ENCODE results near the gene ZNF609. TPM values are rescaled to one million over a fixed set of nuclear protein-coding genes. Genes with fewer than 3 reads are reported as not detected.

The ZNF609 gene
- total RNA-seq, 1 donor from 2014 or later: 16.0 TPM

- Histone ChIP-seq H3K9me3 (no peaks in the 10 kb centered on the region), H3K27me3 (no peaks in the 10 kb centered on the region), H3K27ac (no peak overlapping the region), H3K36me3 (peaks cover 13 to 29% of the 10 kb centered on the region in 2 donors), H3K4me3 (no peak overlapping the region), H3K4me1 (peaks cover 4 to 6% of the 10 kb centered on the region in 2 donors)
- TF ChIP-seq CTCF (IDR thresholded peaks at IDR 0.05): no peak
- intact Hi-C loops (cut with DNase I): no loop called here
- DNase-seq (ENCODE audit: low spot score in 2 of 2): no peak
Measured at GRCh38 chr15:64500695-64501395, 40.5 kb downstream of the ZNF609 start.

- H3K4me1 ChIP-seq: peaks cover 4 to 6% of the 10 kb centered on the region in 2 donors
- no peak overlapping the region for H3K4me3 ChIP-seq
- TF ChIP-seq CTCF (IDR thresholded peaks at IDR 0.05): no peak
- H3K27me3 ChIP-seq: no peaks in the 10 kb centered on the region
- no peak overlapping the region for H3K27ac ChIP-seq
- DNase-seq (ENCODE audit: low spot score in 2 of 2): no peak
- peaks cover 13 to 29% of the 10 kb centered on the region in 2 donors for H3K36me3 ChIP-seq
- intact Hi-C loops (cut with DNase I): no loop called here
- H3K9me3 ChIP-seq: no peaks in the 10 kb centered on the region
Measured at GRCh38 chr15:64501396-64501715, 41.0 kb downstream of the ZNF609 start.

GRCh38 chr15:64502151-64502550 is 41.8 kb downstream of the ZNF609 start:
- Histone ChIP-seq H3K4me3 (no peak overlapping the region), H3K4me1 (peaks cover 4 to 6% of the 10 kb centered on the region in 2 donors), H3K27ac (no peak overlapping the region), H3K36me3 (peaks cover 13 to 29% of the 10 kb centered on the region in 2 donors), H3K9me3 (no peaks in the 10 kb centered on the region), H3K27me3 (no peaks in the 10 kb centered on the region)
- no peak for TF ChIP-seq CTCF (IDR thresholded peaks at IDR 0.05)
- no peak for DNase-seq (ENCODE audit: low spot score in 2 of 2)
- intact Hi-C loops (cut with DNase I): no loop called here

- H3K4me3 ChIP-seq: no peak overlapping the region
- H3K27ac ChIP-seq: no peak overlapping the region
- no peaks in the 10 kb centered on the region for H3K9me3 ChIP-seq
- no peak for DNase-seq (ENCODE audit: low spot score in 2 of 2)
- peaks cover 13 to 29% of the 10 kb centered on the region in 2 donors for H3K36me3 ChIP-seq
- no peaks in the 10 kb centered on the region for H3K27me3 ChIP-seq
- intact Hi-C loops (cut with DNase I): no loop called here
- no peak for TF ChIP-seq CTCF (IDR thresholded peaks at IDR 0.05)
- H3K4me1 ChIP-seq: peaks cover 8 to 10% of the 10 kb centered on the region in 2 donors
Measured at GRCh38 chr15:64502551-64502950, 42.2 kb downstream of the ZNF609 start.

- Histone ChIP-seq H3K4me3 (no peak overlapping the region), H3K4me1 (peaks cover 10 to 14% of the 10 kb centered on the region in 2 donors)
- DNase-seq (ENCODE audit: low spot score in 2 of 2): no peak
Measured at GRCh38 chr15:64503197-64503596, 42.8 kb downstream of the ZNF609 start.

More at GRCh38 chr15:64503197-64503596, 42.8 kb downstream of the ZNF609 start:
- no peaks in the 10 kb centered on the region for H3K9me3 ChIP-seq
- TF ChIP-seq CTCF (IDR thresholded peaks at IDR 0.05): no peak
- peaks cover 13 to 29% of the 10 kb centered on the region in 2 donors for H3K36me3 ChIP-seq
- H3K27me3 ChIP-seq: no peaks in the 10 kb centered on the region
- no peak overlapping the region for H3K27ac ChIP-seq
- intact Hi-C loops (cut with DNase I): no loop called here

All from ascending aorta (tissue), 2 donors.